ENCODE measurements around the gene STX19.
"Not testable (repeated sequence)": the region's sequence is repeated elsewhere in the genome, so short reads cannot be mapped to it uniquely, and the experiment has no call there.

Gene STX19

GRCh38 chr3:93969443-93969842 lies 59.0 kb downstream of the STX19 start:
- DNase-seq, result no peak

- not testable (repeated sequence) for DNase-seq
These were observed 63.3 kb downstream of the STX19 start for GRCh38 chr3:93965106-93965505.

Measured in NCI-H2107 (cell line).